Skeletal muscle cell (primary cell): Measurements from ENCODE around the gene CISD1.
A peak's percentile ranks its signal among the peaks of the same experiment; 100 is the strongest.
"Not testable (repeated sequence)": the region's sequence is repeated elsewhere in the genome, so short reads cannot be mapped to it uniquely, and the experiment has no call there.

Experiments used
- DNase-seq: peaks from one replicate; pipeline ENCODE4 v3.0.0-alpha.2; 2010; ENCODE audit warnings: low read depth
- H3K4me3 ChIP-seq: 2 replicates; pipeline ENCODE4 v1.5.1; 2011; ENCODE audit warnings: low read depth, mild to moderate bottlenecking, control low read depth, low read length, moderate library complexity

The CISD1 gene

GRCh38 chr10:58268946-58269781 lies at the start of gene CISD1:
TSS of gene CISD1 (plus strand) at chr10:58269162. CDS start at chr10:58269274, 112 bp downstream.
- peak within 1 kb of the TSS; percentile 85 for H3K4me3 ChIP-seq
- DNase-seq: peak; percentile 99

- no peak overlapping the region for H3K4me3 ChIP-seq
- no peak for DNase-seq
These were observed 49.1 kb upstream of the CISD1 start for GRCh38 chr10:58219875-58220274.

GRCh38 chr10:58220769-58221451 lies 48.1 kb upstream of the CISD1 start:
- H3K4me3 ChIP-seq: no peak overlapping the region
- DNase-seq: peak; percentile 45

GRCh38 chr10:58225654-58226053 lies 43.3 kb upstream of the CISD1 start:
- DNase-seq: no peak
- no peak overlapping the region for H3K4me3 ChIP-seq

- not testable (repeated sequence) for H3K4me3 ChIP-seq, DNase-seq
These were observed 39.1 kb upstream of the CISD1 start for GRCh38 chr10:58229856-58230255.

GRCh38 chr10:58237014-58237834 lies 31.7 kb upstream of the CISD1 start:
- H3K4me3 ChIP-seq: no peak overlapping the region
- DNase-seq: peak; percentile 68

- no peak for DNase-seq
These were observed 29.3 kb upstream of the CISD1 start for GRCh38 chr10:58239561-58240169.

GRCh38 chr10:58240531-58240930 lies 28.4 kb upstream of the CISD1 start:
- H3K4me3 ChIP-seq: no peak overlapping the region
- DNase-seq: peak; percentile 28

More at GRCh38 chr10:58239561-58240169, 29.3 kb upstream of the CISD1 start:
- H3K4me3 ChIP-seq: no peak overlapping the region

GRCh38 chr10:58241346-58241745 lies 27.6 kb upstream of the CISD1 start:
- H3K4me3 ChIP-seq: no peak overlapping the region
- no peak for DNase-seq

- H3K4me3 ChIP-seq: no peak overlapping the region
- no peak for DNase-seq
These were observed 25.7 kb upstream of the CISD1 start for GRCh38 chr10:58243269-58243668.

- DNase-seq, H3K4me3 ChIP-seq: not testable (repeated sequence)
These were observed 25.2 kb upstream of the CISD1 start for GRCh38 chr10:58243801-58244200.

- not testable (repeated sequence) for H3K4me3 ChIP-seq, DNase-seq
These were observed 24.7 kb upstream of the CISD1 start for GRCh38 chr10:58244242-58244641.

- DNase-seq, H3K4me3 ChIP-seq: not testable (repeated sequence)
These were observed 24.3 kb upstream of the CISD1 start for GRCh38 chr10:58244666-58245065.

GRCh38 chr10:58253184-58253583 lies 15.8 kb upstream of the CISD1 start:
- H3K4me3 ChIP-seq: no peak overlapping the region
- no peak for DNase-seq

GRCh38 chr10:58254644-58255043 lies 14.3 kb upstream of the CISD1 start:
- no peak for DNase-seq

GRCh38 chr10:58256013-58256780 lies 12.8 kb upstream of the CISD1 start:
- DNase-seq, H3K4me3 ChIP-seq: not testable (repeated sequence)

More at GRCh38 chr10:58254644-58255043, 14.3 kb upstream of the CISD1 start:
- no peak overlapping the region for H3K4me3 ChIP-seq

- H3K4me3 ChIP-seq: no peak overlapping the region
- no peak for DNase-seq
These were observed 9.8 kb upstream of the CISD1 start for GRCh38 chr10:58258977-58259692.

- DNase-seq: no peak
- no peak overlapping the region for H3K4me3 ChIP-seq
These were observed 8.6 kb upstream of the CISD1 start for GRCh38 chr10:58260334-58260733.
